ENCODE data around the gene M1AP. TPM values are rescaled to one million over a fixed set of nuclear protein-coding genes. Genes with fewer than 3 reads are reported as not detected.

M1AP gene
- total RNA-seq, 4 donors from 2014 or later: 0.20 TPM; not detected in 3

- in situ Hi-C loops (cut with MboI; ENCODE audit: low sequenced_read_pairs in 4 of 4) (no loop called here), intact Hi-C loops (cut with DNase I; ENCODE audit: low total_unique reads) (no loop called here)
- Histone ChIP-seq H3K27ac (no peak overlapping the region), H3K9me3 (no peaks in the 10 kb centered on the region), H3K27me3 (no peaks in the 10 kb centered on the region), H3K4me1 (no peaks in the 10 kb centered on the region), H3K4me3 (no peak overlapping the region), H3K36me3 (no peaks in the 10 kb centered on the region)
- ATAC-seq (no peak), DNase-seq (no peak)
- TF ChIP-seq CTCF (IDR thresholded peaks at IDR 0.05 in 4 of 5, conservative IDR thresholded peaks at IDR 0.05 in 1 of 5) (no peak), POLR2A (IDR thresholded peaks at IDR 0.05) (no peak)
Observed at GRCh38 chr2:74618410-74619083, 29.6 kb downstream of the M1AP start.

- no peak for DNase-seq
- TF ChIP-seq POLR2A (IDR thresholded peaks at IDR 0.05) (no peak), CTCF (IDR thresholded peaks at IDR 0.05 in 4 of 5, conservative IDR thresholded peaks at IDR 0.05 in 1 of 5) (no peak)
- no peaks in the 10 kb centered on the region for H3K9me3 ChIP-seq
- no peaks in the 10 kb centered on the region for H3K36me3 ChIP-seq
- no peak overlapping the region for H3K27ac ChIP-seq
- ATAC-seq: no peak
- no peaks in the 10 kb centered on the region for H3K4me1 ChIP-seq
- no peak overlapping the region for H3K4me3 ChIP-seq
- in situ Hi-C loops (cut with MboI; ENCODE audit: low sequenced_read_pairs in 4 of 4) (no loop called here), intact Hi-C loops (cut with DNase I; ENCODE audit: low total_unique reads) (no loop called here)
- H3K27me3 ChIP-seq: peaks cover 0 to 4% (median 4%) of the 10 kb centered on the region in 3 donors
Observed at GRCh38 chr2:74617122-74617521, 31.0 kb downstream of the M1AP start.

- in situ Hi-C loops (cut with MboI; ENCODE audit: low sequenced_read_pairs in 4 of 4) (no loop called here), intact Hi-C loops (cut with DNase I; ENCODE audit: low total_unique reads) (no loop called here)
- no peaks in the 10 kb centered on the region for H3K36me3 ChIP-seq
- no peak for TF ChIP-seq POLR2A (IDR thresholded peaks at IDR 0.05)
- TF ChIP-seq CTCF (IDR thresholded peaks at IDR 0.05 in 4 of 5, conservative IDR thresholded peaks at IDR 0.05 in 1 of 5): no peak
- DNase-seq (no peak), ATAC-seq (no peak)
- no peaks in the 10 kb centered on the region for H3K9me3 ChIP-seq
- no peaks in the 10 kb centered on the region for H3K4me1 ChIP-seq
- H3K27ac ChIP-seq: no peak overlapping the region
- no peak overlapping the region for H3K4me3 ChIP-seq
- H3K27me3 ChIP-seq: peaks cover 0 to 5% (median 3%) of the 10 kb centered on the region in 3 donors
Observed at GRCh38 chr2:74606927-74607326, 41.2 kb downstream of the M1AP start.

- DNase-seq: no peak
- H3K4me3 ChIP-seq: no peak overlapping the region
- no peaks in the 10 kb centered on the region for H3K4me1 ChIP-seq
- intact Hi-C loops (cut with DNase I; ENCODE audit: low total_unique reads) (no loop called here), in situ Hi-C loops (cut with MboI; ENCODE audit: low sequenced_read_pairs in 4 of 4) (no loop called here)
- no peak for ATAC-seq
- H3K9me3 ChIP-seq: no peaks in the 10 kb centered on the region
- TF ChIP-seq POLR2A (IDR thresholded peaks at IDR 0.05): no peak
- TF ChIP-seq CTCF (IDR thresholded peaks at IDR 0.05 in 4 of 5, conservative IDR thresholded peaks at IDR 0.05 in 1 of 5): no peak
- H3K27ac ChIP-seq: no peak overlapping the region
- H3K36me3 ChIP-seq: no peaks in the 10 kb centered on the region
- peaks cover 0 to 7% (median 0%) of the 10 kb centered on the region in 3 donors for H3K27me3 ChIP-seq
Observed at GRCh38 chr2:74603282-74604000, 44.7 kb downstream of the M1AP start.

Data from gastrocnemius medialis (tissue), 4 donors.